Right lobe of liver (tissue), 6 donors: Measurements from ENCODE around the gene NTF4. TPM values are rescaled to one million over a fixed set of nuclear protein-coding genes. Genes with fewer than 3 reads are reported as not detected.

Experiments
- ATAC-seq, 4 donors: fragments of 200-7000 bp; cut with Tn5 transposase; one replicate each; pipeline ENCODE4 v1.9.1; 2020; ENCODE audit warnings: mild to moderate bottlenecking in 4 of 4, moderate library complexity in 4 of 4
- DNase-seq, 3 donors: peaks; one replicate each; pipeline ENCODE4 v3.0.0-alpha.2; 2020
- H3K27ac ChIP-seq, 3 donors: fragments of 200-600 bp; one replicate each; pipeline ENCODE4 v1.8.0; 2022
- H3K27me3 ChIP-seq, 2 donors: fragments of 200-600 bp; one replicate each; pipeline ENCODE4 v1.8.0; 2022
- H3K36me3 ChIP-seq, 4 donors: fragments of 200-600 bp; sonication (generic) in 1 of 4; one replicate each; pipeline versions ENCODE4 v1.5.1 to v1.8.0; 2017 to 2022; ENCODE audit warnings: control low read depth in 1 of 4
- H3K4me1 ChIP-seq, 4 donors: fragments of 200-600 bp; sonication (generic) in 1 of 4; one replicate each; pipeline versions ENCODE4 v1.5.1 to v1.8.0; 2017 to 2022; ENCODE audit warnings: control low read depth in 1 of 4
- H3K4me3 ChIP-seq, 3 donors: fragments of 200-600 bp; one replicate each; pipeline ENCODE4 v1.8.0; 2022
- H3K9me3 ChIP-seq, 4 donors: fragments of 200-600 bp; sonication (generic) in 1 of 4; one replicate each; pipeline versions ENCODE4 v1.5.1 to v1.8.0; 2017 to 2022; ENCODE audit warnings: control low read depth in 1 of 4
- POLR2A ChIP-seq: fragments of 450-650 bp; IDR thresholded peaks from one replicate; pipeline ENCODE4 v1.6.1; 2017; ENCODE audit warnings: antibody characterized with exemption, mild to moderate bottlenecking
- WGBS: methylation state at CpG from one replicate; pipeline ENCODE4 v1.1.6; 2018; ENCODE audit warnings: low coverage, low lambda C conversion rate; ENCODE audit not compliant: insufficient coverage; ENCODE audit errors: missing lambda C conversion rate; 5-methylcytosine and 5-hydroxymethylcytosine counted together
- intact Hi-C, 2 donors: fragments of 100-400 bp; cut with DNase I; formaldehyde crosslinking; loops; one replicate each; pipeline versions ENCODE4 v1.11.2 to v1.14.1; 2022
- total RNA-seq, 6 experiments: library from RNA; depleted of rRNA in 2 of 6; stranded (reverse); fragments of >200 nt in 2 of 6; fragmentation: NEBNext Ultra II Directional in 3 of 6; extraction: Animal tissue kit (Norgen Biotek cat#: 25700) in 3 of 6; gene quantifications; one replicate each; pipeline versions ENCODE4 v1.1.0 to v1.2.4, GENCODE V29; 2016 to 2023
- TF ChIP-seq, protein P1 (sequence below), 4 donors: fragments of 200-600 bp in 3 of 4; fragments of 450-650 bp in 1 of 4; IDR thresholded peaks; one replicate each; pipeline versions ENCODE4 v1.5.1 to v1.8.0; 2016 to 2022; ENCODE audit warnings: antibody characterized with exemption in 4 of 4, mild to moderate bottlenecking in 2 of 4
- donor health status: DM: no; HTN: yes; CAD: no.
- donor health status: DM: no; HTN: no; CAD: no.
- donor health status: DM: no; HTN: no; CAD: no.
- donor health status: DM: no; HTN: yes; CAD: no.
- donor health status: DM: no; HTN: yes; CAD: no.

The NTF4 gene
- total RNA-seq, 6 experiments from 2014 or later: not detected

- no peak for ATAC-seq
- peaks cover 0 to under 1% (median 0%) of the 10 kb centered on the region in 4 donors for H3K4me1 ChIP-seq
- no peak overlapping the region for H3K27ac ChIP-seq
- H3K4me3 ChIP-seq: no peak overlapping the region
- peaks cover under 1 to 84% (median 33%) of the 10 kb centered on the region in 4 donors for H3K36me3 ChIP-seq
- no peaks in the 10 kb centered on the region for H3K9me3 ChIP-seq
- H3K27me3 ChIP-seq: no peaks in the 10 kb centered on the region
- DNase-seq: no peak
- intact Hi-C loops: loop anchor here in 1 of 2 donors (5.0 kb wide), 2 partner anchors 33 to 93 kb away; no protein-coding TSS in a partner anchor
- no peak for TF ChIP-seq POLR2A
- TF ChIP-seq, protein P1, sequence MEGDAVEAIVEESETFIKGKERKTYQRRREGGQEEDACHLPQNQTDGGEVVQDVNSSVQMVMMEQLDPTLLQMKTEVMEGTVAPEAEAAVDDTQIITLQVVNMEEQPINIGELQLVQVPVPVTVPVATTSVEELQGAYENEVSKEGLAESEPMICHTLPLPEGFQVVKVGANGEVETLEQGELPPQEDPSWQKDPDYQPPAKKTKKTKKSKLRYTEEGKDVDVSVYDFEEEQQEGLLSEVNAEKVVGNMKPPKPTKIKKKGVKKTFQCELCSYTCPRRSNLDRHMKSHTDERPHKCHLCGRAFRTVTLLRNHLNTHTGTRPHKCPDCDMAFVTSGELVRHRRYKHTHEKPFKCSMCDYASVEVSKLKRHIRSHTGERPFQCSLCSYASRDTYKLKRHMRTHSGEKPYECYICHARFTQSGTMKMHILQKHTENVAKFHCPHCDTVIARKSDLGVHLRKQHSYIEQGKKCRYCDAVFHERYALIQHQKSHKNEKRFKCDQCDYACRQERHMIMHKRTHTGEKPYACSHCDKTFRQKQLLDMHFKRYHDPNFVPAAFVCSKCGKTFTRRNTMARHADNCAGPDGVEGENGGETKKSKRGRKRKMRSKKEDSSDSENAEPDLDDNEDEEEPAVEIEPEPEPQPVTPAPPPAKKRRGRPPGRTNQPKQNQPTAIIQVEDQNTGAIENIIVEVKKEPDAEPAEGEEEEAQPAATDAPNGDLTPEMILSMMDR (IDR thresholded peaks at IDR 0.05): no peak
- 76% methylated on average over 5 of the region's 30 CpGs for WGBS
Measured at GRCh38 chr19:49104229-49104864, 39.7 kb upstream of the NTF4 start.

- no peaks in the 10 kb centered on the region for H3K27me3 ChIP-seq
- H3K9me3 ChIP-seq: no peaks in the 10 kb centered on the region
- WGBS: 100% methylated on average over 1 of the region's 33 CpGs
- ATAC-seq (no peak), DNase-seq (no peak)
- no peak for TF ChIP-seq POLR2A
- TF ChIP-seq, protein P1 (IDR thresholded peaks at IDR 0.05): no peak
- intact Hi-C loops: loop anchor here in 1 of 2 donors (5.0 kb wide), 2 partner anchors 34 to 94 kb away; no protein-coding TSS in a partner anchor
- H3K36me3 ChIP-seq: peaks cover 6 to 88% (median 33%) of the 10 kb centered on the region in 4 donors
- no peak overlapping the region for H3K27ac ChIP-seq
- peaks cover 0 to 9% (median 4%) of the 10 kb centered on the region in 4 donors for H3K4me1 ChIP-seq
- H3K4me3 ChIP-seq: no peak overlapping the region
Measured at GRCh38 chr19:49103331-49104085, 38.9 kb upstream of the NTF4 start.

DNA sequence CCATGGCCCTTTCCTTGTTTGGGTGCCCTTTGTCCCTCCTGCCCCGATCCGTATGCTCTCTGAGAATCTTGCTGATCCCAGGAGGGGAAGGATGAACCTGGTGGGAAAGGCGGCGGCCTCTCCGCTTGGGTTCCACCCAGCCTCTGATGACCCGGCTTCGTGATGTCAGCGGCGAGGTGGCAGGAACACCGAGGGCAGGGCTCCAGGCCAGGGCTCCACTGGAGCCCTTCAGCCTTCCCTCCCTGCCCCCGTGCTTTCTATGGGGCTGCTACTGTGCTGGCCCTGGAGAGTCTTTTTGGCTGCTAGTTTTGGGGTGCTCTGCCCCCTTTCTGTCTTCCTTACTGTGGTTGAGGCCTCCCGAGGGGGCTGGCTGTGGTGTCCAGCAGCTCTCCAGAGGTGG is 37.7 kb upstream of the NTF4 start:
- intact Hi-C loops: loop anchor here in 1 of 2 donors (5.0 kb wide), 2 partner anchors 35 to 95 kb away; no protein-coding TSS in a partner anchor
- H3K36me3 ChIP-seq: peaks cover 6 to 84% (median 27%) of the 10 kb centered on the region in 4 donors
- TF ChIP-seq, protein P1 (IDR thresholded peaks at IDR 0.05): no peak
- no peak for TF ChIP-seq POLR2A
- H3K9me3 ChIP-seq: no peaks in the 10 kb centered on the region
- WGBS: 40% methylated on average over 3 of the region's 12 CpGs
- DNase-seq (no peak), ATAC-seq (no peak)
- no peak overlapping the region for H3K4me3 ChIP-seq
- H3K27me3 ChIP-seq: no peaks in the 10 kb centered on the region
- H3K4me1 ChIP-seq: peaks cover 0 to 21% (median 7%) of the 10 kb centered on the region in 4 donors
- H3K27ac ChIP-seq: no peak overlapping the region

DNA sequence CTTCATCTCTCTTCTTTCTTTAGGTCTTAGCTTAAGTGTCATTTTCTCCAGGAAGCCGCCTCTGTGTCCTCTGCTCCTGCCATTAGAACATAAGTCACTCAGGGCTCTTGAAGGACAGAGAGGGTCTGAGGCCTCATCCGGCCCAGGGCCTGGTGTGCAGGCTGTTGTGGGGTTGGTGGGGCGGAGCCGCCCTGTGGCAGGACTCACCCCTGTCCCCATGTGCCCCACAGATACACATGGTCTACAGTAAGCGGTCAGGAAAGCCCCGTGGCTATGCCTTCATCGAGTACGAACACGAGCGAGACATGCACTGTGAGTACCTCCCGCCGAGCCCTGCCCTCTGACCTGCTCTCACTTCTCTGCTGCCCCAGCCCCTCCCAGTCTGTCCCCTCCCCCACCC is 36.5 kb upstream of the NTF4 start:
- intact Hi-C loops: loop anchor here in 1 of 2 donors (5.0 kb wide), 2 partner anchors 36 to 96 kb away; no protein-coding TSS in a partner anchor
- TF ChIP-seq, protein P1 (IDR thresholded peaks at IDR 0.05): no peak
- TF ChIP-seq POLR2A: no peak
- Histone ChIP-seq H3K27me3 (no peaks in the 10 kb centered on the region), H3K4me1 (peaks cover 0 to 26% (median 7%) of the 10 kb centered on the region in 4 donors), H3K9me3 (no peaks in the 10 kb centered on the region), H3K27ac (no peak overlapping the region), H3K4me3 (no peak overlapping the region), H3K36me3 (peaks cover 6 to 81% (median 22%) of the 10 kb centered on the region in 4 donors)
- no peak for DNase-seq
- ATAC-seq: no peak
- WGBS: 63% methylated on average over 4 of the region's 12 CpGs
